HuH-7 (cell line): Measurements from ENCODE around the gene STXBP1.
A peak's percentile ranks its signal among the peaks of the same experiment; 100 is the strongest.

Experiments used
- DNase-seq: peaks from one replicate; pipeline ENCODE4 v3.0.0; 2011; ENCODE audit warnings: low spot score

Gene STXBP1

DNA sequence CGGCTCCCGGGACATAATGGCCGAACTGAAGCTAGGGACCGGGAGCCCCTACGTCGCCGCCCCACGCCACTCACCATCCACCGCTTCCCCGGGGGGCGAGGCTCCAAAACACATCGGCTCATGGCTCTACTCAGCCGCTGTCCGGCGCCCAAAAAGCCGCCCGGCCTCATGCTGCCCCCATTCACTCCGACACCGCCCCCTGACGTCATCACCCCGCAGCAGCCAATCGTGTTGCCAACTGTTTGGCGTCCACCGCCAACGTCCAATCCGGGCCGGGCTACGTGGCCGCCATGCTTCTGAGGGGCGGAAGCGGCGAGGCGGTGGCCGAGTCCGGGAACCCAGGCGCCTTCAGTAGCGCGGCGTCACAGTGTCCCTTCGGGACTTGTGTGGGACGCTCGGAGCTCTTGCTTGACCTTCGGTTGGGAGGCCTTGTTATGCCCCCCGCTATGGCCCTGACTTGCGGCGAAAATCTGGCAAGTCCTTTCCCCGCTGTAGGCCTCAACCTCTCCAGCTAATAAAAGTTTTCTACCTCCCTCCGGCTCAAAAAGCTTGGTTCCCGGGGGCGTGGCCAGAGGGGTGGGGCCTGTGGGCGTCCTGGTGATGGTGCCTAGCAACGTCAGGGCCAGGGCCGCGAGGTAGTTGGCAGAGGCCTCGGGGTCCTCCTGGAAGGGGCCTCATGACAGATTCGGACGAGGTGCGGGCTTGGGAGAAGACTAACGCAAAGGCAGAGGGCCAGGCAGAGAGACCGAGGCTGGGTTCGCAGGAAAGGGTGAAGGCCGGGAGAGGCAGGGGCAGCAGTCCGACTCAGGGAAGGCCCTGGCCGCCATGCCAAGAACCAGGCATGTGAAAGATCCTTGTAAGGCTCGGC lies 103.6 kb downstream of the STXBP1 start, which contains the start of the genes PTRH1 and TTC16:
TSS of gene PTRH1 (minus strand) at position 194 of the 868 bp plus-strand sequence. CDS start at position 170, 24 bp downstream.
TSS of gene TTC16 (plus strand) at position 610 of the 868 bp plus-strand sequence. CDS start at position 677, 67 bp downstream.
- peak; percentile 99 for DNase-seq

DNA sequence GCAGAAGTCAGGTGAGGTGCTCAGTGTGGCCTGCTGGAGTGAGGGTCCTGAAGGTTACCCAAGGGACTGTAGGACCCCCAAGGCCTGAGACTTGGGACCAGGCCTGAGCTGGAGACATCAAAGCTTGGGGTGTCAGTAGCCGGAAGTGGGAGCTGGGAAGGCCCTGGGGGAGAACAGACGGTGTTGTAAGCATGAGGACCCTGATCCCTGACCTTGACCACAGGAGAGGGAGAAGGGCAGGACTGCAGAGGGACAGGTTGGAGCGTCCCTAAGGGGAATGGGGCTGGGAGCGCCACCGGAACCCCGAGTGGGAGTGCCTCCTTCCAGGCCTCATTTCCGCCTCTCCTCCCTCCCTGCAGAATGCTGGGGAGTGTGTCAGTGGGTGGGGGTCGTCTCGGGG lies 104.3 kb downstream of the STXBP1 start:
- DNase-seq = no peak

DNA sequence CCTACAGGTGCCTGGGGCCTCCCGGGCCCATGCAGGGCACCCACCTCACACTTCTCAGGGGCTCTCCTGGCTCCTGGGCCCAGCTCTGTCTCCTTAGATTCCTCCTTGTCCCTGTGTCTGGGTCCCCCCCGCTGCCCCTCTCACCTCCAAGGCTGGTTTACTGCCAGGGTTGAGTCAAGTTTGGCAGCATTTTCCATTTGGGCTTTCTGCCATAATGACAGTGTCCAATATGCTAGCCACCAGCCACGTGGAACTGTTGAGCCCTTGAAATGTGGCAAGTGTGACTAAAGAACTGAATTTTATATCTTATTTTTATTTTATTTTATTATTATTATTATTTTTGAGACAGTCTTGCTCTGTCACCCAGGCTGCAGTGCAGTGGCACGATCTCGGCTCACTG lies 105.7 kb downstream of the STXBP1 start:
- no peak for DNase-seq

DNA sequence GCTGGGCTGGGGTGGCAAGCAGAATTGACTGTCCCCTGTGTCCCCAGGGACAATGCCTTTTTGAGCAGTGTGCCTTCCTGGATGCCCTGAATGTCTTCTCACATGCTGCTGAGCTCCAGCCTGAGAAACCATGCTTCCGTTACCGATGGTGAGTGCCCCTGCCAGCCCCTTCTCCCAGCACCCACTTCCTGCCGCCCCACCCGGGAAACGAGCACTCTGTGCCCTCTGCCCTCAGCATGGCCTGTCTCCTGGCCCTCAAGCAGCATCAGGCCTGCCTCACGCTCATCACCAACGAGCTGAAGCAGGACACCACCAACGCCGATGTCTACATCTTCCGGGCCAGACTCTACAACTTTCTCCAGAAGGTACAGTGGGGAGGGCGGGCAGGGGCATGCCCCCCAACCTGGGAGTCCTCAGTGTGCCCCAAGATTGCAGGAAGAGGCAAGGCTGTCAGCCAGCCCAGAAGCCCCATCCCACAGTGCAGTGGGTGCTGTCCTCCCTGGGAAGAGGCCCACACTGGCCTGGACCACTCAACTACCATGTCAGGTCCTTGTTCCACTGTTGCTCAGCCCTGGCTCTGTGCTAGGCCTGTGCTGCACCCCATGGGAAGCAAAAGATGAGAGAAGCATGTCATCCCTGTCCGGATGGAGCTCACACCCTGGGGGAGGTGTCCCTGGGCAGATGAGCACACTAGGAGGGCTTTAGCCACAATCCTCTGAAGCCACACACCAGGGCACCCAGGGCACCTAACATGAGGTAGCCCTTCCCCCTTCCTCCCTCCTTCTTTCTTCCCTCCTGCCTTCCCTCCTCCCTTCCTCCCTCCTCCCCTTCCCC lies 108.2 kb downstream of the STXBP1 start:
- no peak for DNase-seq

DNA sequence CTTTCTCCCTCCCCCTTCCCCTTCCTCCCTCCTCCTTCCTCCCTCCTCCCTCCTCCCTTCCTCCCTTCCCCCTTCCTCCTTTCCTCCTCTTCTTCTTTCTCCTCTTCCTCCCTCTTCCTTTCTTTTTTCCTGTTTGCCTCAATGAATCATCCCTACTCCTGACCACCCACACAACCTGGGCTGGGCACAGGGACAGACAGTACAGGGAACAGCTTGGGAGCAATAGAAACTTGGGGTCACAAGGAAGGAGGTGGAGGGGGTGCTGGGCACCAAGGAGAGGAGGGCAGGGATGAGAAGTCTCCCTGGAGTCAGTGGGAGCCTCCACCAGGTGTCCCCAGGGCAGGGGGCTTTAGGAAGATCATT lies 108.8 kb downstream of the STXBP1 start:
- no peak for DNase-seq

DNA sequence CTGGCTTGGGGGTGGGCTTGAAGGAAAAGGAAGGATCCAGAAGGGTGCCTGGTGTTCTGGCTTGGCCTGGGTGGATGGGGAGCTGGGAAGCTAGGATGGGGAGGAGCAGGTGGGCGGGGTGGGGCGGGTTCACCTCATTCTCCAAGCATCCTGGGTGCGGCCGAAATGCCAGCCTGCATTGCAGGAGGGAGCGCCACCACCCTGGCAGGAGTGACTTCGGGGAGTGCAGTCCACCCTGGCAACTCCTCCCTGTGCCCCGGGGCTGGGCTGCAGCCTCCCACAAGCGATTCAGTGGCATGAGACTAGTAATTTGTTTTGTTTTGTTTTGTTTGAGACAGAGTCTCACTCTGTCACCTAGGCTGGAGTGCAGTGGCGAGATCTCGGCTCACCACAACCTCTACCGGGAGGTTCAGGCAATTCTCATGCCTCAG lies 109.3 kb downstream of the STXBP1 start:
- no peak for DNase-seq

DNA sequence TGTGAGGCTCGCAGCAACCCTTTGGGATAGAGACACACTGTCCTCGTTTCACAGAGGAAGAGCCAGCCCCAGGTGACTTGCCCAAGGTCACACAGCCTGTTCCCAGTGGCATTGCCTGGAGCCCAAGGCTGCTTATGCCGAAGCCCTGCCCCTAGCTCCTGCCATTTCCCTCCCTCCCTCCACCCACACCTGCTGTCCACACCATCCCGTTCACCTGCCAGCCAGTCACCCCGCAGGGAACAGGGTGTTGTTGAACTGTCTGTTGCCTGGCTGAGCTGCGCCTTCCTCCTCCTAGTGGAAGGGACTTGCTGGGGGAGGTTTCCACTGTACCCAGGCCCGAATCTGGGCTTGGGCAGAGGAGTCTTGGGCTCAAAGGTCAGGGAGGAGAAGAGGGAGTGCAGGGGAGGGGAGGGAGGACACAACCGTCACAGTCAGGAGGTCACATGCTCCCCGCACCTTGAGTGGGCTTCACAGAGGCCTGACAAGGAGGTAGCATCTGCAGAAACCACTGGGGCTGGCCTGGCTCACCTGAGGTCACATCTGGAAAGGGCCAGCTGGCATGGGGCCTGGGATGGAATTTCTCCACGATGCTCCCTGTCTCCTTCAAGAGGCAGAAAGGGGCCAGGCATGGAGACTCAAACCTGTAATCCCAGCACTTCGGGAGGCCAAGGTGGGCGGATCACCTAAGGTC lies 110.1 kb downstream of the STXBP1 start:
- no peak for DNase-seq

DNA sequence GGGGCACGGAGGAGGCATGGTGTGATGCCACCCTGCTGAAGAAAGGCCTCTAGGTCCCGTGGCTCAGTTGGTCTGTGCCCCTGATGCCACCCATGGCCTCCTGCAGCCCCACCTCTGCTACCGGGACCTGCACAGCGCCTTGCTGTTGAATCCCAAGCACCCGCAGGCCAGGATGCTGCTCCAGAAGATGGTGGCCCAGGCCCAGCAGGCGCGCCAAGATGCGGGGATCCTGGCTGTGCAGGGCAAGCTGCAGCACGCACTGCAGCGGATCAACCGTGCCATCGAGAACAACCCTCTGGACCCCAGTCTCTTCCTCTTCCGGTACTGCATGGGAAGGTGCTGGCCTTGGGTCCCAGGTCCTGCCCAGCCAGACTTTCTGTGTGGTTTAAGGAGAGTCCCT lies 110.9 kb downstream of the STXBP1 start:
- no peak for DNase-seq

DNA sequence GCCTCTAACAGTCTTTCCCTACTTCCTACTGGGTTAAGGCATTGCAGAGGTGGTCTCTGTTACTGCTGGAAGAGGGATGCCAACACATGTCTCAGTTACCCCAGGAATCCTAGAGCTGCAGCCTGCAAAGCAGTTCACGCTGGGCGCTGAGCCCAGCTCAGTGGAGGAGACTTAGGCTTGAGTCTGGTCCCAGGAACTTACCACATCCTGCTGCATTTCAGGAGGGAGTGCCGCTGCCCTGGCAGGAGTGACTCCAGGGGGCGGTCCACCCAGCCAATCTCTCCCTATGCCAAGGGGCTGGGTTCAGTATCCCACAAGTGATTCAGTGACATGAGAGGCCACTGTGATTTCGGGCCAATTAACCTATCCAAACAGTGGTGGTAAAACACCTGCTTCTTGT lies 111.4 kb downstream of the STXBP1 start:
- no peak for DNase-seq

DNA sequence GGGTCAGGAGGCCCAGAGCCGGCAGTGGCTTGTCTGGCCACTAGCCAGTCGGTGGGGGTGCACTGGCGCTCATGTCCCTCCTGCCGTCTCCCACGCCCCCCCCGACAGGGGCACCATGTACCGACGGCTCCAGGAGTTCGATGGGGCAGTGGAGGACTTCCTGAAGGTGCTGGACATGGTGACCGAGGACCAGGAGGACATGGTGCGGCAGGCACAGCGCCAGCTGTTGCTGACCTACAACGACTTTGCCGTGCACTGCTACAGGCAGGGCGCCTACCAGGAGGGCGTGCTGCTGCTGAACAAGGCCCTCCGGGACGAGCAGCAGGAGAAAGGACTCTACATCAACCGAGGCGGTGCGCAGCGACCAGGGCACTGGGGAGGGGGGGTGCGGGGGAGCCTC lies 111.9 kb downstream of the STXBP1 start:
- no peak for DNase-seq

DNA sequence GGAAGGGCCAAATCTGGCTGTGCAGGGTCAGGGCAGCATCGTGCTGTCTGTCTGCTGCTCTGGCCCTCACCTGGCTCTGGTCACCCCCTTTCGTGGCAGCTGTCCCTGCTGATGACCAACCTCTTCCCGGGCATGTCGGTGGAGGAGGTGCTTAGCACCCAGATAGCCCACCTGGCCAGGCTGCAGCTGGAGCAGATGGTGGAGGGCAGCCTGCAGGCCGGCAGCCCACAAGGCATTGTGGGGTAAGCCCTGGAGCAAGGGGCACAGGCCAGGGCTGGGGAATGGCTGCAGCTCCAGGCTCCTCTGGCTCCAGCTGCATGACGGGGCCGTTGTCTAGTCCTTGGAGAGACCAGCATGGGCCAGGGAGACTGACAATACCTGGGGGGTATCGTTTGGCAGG lies 114.8 kb downstream of the STXBP1 start:
- DNase-seq = no peak

DNA sequence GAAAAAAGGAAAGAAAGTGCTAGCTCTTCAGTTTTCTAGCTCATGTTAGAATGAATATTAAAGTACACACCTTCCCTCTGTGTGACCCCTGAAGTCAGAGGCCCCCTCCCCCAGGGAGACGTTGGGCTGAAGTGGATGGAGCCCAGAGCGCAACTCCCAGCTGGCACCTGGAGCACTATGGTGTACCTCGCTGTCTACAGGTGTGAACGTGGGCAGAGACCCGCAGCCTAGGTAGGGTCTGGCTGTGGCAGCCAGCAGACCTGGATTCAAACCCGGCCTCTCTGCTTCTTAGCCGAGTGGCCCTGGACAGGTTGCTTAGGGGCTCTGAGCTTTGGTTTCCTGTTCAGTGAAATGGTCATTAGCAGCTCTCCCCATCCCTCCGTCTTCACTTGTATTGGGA lies 116.7 kb downstream of the STXBP1 start:
- no peak for DNase-seq

DNA sequence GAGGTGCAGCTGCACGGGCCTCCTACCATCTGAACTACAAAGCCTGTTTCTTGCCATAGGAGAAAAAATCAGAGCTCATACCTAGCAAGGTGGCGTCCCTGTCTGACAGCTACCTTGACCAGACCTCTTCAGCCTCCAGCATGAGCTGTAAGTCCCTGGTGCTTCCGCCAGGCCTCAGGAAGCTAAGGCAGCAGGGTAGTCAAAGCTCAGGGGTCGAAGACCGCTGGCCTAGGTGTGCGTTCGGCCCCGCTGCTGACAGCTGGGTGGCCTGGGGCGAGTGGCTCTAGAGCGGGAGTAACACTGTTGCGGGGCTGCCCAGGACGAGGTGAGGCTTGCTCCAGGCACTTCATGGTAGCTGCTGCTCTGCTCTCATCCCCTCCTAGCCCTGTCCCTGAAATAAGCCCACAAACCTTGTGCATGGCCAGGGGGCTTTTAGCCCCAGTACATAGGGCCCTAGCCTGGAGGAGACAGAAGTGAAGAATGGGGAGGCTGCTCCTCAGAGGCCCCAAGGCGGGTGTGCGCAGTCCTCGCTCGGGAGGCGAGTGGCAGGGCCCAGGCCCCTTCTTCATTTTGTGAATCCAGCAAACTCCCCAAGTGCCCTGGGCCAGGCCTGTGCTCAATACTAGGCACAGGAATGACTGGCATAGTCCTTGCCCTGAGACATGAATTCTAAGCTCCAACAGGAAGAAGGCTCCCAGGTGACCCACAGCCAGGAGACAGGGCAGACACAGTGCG lies 117.6 kb downstream of the STXBP1 start:
- DNase-seq = no peak

DNA sequence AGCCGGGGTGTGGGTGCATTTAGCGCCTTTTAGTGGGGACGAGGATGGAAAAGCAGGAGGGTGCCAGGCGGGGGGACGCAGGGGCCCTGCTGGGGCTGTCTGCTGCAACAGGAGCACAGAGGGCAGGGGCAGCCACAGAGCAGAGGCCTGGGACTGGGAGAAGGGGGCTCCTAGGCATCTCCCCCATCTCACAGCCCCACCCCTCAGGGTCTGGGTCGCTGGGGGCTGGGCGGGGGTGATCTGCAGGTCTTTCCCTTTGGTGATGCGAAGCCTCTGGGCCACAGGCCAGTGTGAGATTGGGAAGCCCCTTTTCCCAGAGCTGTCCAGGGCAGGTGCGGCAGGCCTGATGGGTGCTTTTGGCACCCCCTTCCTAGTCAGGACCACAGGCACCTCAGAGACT lies 118.2 kb downstream of the STXBP1 start:
- DNase-seq = no peak

DNA sequence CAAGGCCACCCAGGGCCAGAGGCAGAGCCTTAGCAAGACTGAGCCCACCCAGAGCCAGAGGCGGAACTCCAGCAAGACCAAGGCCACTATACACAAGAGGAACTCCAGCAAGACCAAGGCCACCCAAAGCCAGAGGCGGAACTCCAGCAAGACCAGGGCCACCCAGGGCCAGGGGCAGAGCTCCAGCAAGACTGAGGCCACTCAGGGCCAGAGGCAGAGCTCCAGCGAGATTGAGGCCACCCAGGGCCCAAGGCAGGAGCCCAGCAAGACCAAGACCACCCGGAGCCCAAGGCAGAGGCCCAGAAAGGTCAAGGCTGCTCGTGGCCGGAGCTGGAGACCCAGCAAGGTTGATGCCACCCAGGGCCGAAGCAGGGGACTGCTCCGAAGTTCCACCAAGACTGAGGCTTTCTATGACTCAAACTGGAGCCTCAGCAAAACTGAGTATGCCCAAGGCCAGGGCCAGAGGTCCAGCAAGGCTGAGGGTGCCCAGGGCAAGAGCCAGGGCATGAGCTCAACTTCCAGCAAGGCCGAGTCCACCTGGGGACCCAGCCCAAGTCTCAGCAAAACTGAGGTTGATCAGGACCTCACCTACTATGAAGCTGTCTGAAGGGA lies 118.8 kb downstream of the STXBP1 start:
- DNase-seq = no peak

DNA sequence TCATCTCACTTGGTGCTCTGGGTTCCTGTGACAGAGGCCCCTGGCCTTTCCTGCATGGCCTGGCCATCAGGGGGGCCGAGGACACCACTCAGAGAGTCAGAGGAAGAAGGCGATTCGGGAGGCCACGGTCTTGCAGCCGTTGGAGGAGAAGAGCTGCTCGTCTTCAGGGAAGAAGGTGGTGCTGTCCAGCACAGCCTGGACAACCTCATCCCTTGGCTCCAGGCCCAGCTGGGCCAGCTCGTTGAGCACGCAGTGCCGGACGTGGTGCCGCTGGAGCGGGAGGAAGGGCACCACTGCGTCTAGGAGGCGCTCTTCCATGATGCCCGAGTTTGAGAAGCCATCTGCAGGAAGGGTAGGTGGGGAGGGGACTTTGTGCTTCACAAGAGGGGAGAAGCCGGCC lies 119.9 kb downstream of the STXBP1 start:
- DNase-seq = no peak

DNA sequence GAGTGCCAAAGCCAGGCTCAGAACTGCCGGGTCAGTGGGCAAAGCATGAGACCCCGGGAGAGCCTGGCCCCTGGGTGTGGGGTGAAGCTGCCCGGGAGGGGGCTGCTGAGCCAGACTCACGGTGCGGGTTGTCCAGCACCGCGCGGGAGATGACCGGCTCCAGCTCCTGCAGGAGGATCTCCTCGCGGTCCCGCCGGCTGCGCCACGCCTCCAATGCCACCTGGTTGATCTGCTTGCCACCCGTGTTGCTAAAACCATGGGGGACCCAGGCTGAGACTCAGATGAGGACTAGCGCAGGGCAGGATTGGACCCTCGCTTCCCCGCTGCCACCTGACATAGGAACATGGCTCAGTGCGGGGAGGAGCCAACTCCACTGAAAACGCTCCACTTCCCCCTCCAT lies 120.4 kb downstream of the STXBP1 start:
- no peak for DNase-seq

DNA sequence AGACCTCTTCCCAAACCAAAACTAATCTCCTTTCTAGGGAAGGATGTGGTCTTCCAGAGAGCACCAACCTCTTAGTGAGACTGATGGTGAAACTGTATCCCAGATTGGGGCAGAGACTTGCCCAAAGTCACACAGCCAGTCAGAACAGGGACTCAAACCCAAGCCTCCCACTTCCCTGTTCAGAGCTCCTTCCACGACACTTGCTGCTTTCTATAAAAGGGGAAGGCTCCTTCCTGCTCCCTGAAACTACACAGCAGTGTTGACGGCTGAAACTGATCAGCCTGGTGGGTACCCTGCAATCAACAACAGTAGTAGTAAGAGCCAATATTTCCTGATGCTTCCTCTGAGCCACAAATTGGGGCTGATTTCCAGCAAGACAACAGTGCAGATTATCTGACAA lies 121.5 kb downstream of the STXBP1 start:
- no peak for DNase-seq

DNA sequence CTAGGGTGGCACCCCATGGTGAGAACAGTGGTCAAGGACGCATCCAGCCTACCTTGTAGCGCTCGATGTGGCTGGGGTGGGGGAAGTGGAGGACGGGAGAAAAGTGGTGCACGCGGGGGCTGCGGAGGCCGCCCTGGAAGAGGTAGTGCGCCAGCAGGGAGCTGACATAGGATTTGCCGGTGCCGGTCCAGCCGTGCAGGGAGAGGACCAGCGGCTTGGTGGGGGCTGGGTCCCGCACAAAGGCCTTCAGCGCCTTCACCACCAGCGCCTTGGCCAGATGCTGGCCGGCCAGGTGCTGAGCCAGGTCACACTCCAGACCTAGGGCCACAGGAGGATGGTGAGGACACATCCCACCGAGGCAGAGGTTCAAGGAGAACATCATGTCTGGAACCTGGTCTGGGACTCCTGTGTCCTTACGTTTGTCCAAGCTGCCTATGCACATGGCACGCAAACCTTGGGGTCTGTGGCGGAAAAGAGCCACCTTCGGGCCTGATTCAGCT lies 122.2 kb downstream of the STXBP1 start:
- DNase-seq = no peak

DNA sequence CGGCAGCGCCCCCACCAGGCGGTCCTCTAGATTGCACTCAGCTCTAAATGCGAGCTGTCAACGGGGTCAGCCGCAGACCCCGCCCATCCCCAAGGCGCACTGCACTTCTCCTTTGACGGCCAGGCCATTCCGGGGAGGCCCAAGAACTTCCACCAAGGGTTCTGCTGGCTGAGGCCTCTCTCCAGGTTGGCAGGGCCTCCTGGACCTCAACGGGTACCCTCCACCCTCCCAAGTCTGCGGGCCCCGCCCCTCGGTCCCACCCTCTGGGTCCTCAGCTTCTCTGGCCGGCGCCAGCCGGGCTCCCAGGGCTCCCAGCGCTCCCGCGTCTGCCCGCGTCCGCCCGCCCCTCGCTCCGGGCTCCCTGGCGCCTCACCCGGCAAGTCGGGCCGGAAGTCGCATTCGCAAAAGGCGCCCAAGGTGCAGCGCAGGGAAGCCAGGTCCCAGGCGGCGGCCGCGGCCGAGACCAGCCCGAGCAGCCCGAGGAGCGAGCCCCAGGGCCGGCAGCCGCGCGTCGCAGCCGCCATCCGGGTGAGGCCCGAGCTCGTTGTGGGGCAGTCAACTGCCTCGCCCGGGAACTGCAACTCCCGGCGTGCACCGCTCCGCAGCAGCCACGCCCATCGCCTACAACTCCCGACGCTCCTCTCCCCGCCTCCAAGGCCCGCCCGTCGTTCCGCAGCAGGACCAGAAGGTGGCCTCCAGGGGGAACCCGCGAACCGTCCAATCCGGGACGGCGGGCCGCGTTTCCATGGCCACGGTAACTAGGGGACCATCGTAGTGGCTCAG lies 122.9 kb downstream of the STXBP1 start, which contains the start of gene TOR2A:
TSS of gene TOR2A (minus strand) at position 548 of the 783 bp plus-strand sequence. CDS start at position 524, 24 bp downstream.
- DNase-seq = peak; percentile 98
